Neural cell (in vitro differentiated cells): ENCODE data around the gene NPIPB2. TPM values are rescaled to one million over a fixed set of nuclear protein-coding genes. Genes with fewer than 3 reads are reported as not detected.
"Not testable (repeated sequence)": the region's sequence is repeated elsewhere in the genome, so short reads cannot be mapped to it uniquely, and the experiment has no call there.

Experiments
- H2AFZ ChIP-seq: fragments of 200-600, 300-800 bp; sonication (generic), shearing (Covaris generic); 2 replicates; pipeline ENCODE4 v1.6.0; 2014; ENCODE audit warnings: low read depth, mild to moderate bottlenecking, antibody characterized with exemption, low read length, moderate library complexity
- H3F3A ChIP-seq: fragments of 200-600 bp; shearing (Covaris generic); 2 replicates; pipeline ENCODE4 v1.6.1; 2016; ENCODE audit warnings: mild to moderate bottlenecking, moderate library complexity, mixed read lengths, antibody characterized with exemption, low read length; ENCODE audit not compliant: insufficient read depth, poor library complexity, severe bottlenecking
- H3K27ac ChIP-seq: fragments of 200-600, 300-800 bp; sonication (generic), shearing (Covaris generic); 2 replicates; pipeline ENCODE4 v1.5.1; 2014; ENCODE audit warnings: mild to moderate bottlenecking, low read length, moderate library complexity
- H3K27me3 ChIP-seq: fragments of 300-800, 200-600 bp; sonication (generic), shearing (Covaris generic); 2 replicates; pipeline ENCODE4 v1.6.0; 2014; ENCODE audit warnings: mild to moderate bottlenecking, low read depth, low read length, moderate library complexity; ENCODE audit not compliant: insufficient read depth
- H3K36me3 ChIP-seq: fragments of 300-800, 200-600 bp; sonication (generic), shearing (Covaris generic); 2 replicates; pipeline ENCODE4 v1.5.1; 2014; ENCODE audit warnings: mild to moderate bottlenecking, antibody characterized with exemption, low read length, moderate library complexity; ENCODE audit not compliant: insufficient read depth
- H3K4me2 ChIP-seq: fragments of 300-800, 200-600 bp; sonication (generic), shearing (Covaris generic); 2 replicates; pipeline ENCODE4 v1.6.0; 2014; ENCODE audit warnings: mild to moderate bottlenecking, low read length
- H3K4me3 ChIP-seq: fragments of 300-800, 200-600 bp; sonication (generic), shearing (Covaris generic); 2 replicates; pipeline ENCODE4 v1.5.1; 2014; ENCODE audit warnings: mild to moderate bottlenecking, low read length, moderate library complexity
- H3K79me2 ChIP-seq: fragments of 200-600 bp; shearing (Covaris generic); replicated peaks from 2 replicates; pipeline ENCODE4 v1.6.0; 2014; ENCODE audit warnings: mild to moderate bottlenecking, low read length, moderate library complexity; ENCODE audit not compliant: insufficient read depth
- H3K9ac ChIP-seq: fragments of 300-800, 200-600 bp; sonication (generic), shearing (Covaris generic); 2 replicates; pipeline ENCODE4 v1.6.1; 2016; ENCODE audit warnings: mild to moderate bottlenecking, low read length, mixed read lengths
- H3K9me2 ChIP-seq: fragments of 200-600 bp; shearing (Covaris generic); 2 replicates; pipeline ENCODE4 v1.6.1; 2016; ENCODE audit warnings: mild to moderate bottlenecking, low read length, mixed read lengths; ENCODE audit not compliant: insufficient read depth
- H3K9me3 ChIP-seq: fragments of 200-600, 300-800 bp; sonication (generic), shearing (Covaris generic); 2 replicates; pipeline ENCODE4 v1.6.1; 2016; ENCODE audit warnings: mild to moderate bottlenecking, mixed run types, low read length, moderate library complexity, mixed read lengths
- H4K20me1 ChIP-seq: fragments of 200-600 bp; shearing (Covaris generic); 2 replicates; pipeline ENCODE4 v1.6.1; 2016; ENCODE audit warnings: mild to moderate bottlenecking, mixed run types; ENCODE audit not compliant: insufficient read depth
- EP300 ChIP-seq: fragments of 450-650 bp; conservative IDR thresholded peaks from 2 replicates; pipeline ENCODE4 v1.6.1; 2014; ENCODE audit warnings: antibody characterized with exemption, mild to moderate bottlenecking, moderate library complexity; ENCODE audit not compliant: poor library complexity, severe bottlenecking
- EZH2 ChIP-seq: fragments of 200-600, 300-800 bp; shearing (Covaris generic), sonication (generic); IDR thresholded peaks from 2 replicates; pipeline ENCODE4 v1.6.1; 2014; ENCODE audit warnings: antibody characterized with exemption, low read length, borderline replicate concordance, mild to moderate bottlenecking; ENCODE audit not compliant: insufficient read depth, poor library complexity, severe bottlenecking
- MXI1 ChIP-seq: fragments of 450-650 bp; conservative IDR thresholded peaks from 2 replicates; pipeline ENCODE4 v1.6.1; 2014; ENCODE audit warnings: antibody characterized with exemption, mild to moderate bottlenecking; ENCODE audit not compliant: poor library complexity, severe bottlenecking
- POLR2AphosphoS5 ChIP-seq: IDR thresholded peaks from 2 replicates; pipeline ENCODE4 v1.6.1; 2012
- RAD21 ChIP-seq: fragments of 450-650 bp; conservative IDR thresholded peaks from 2 replicates; pipeline ENCODE4 v1.6.1; 2014; ENCODE audit warnings: antibody characterized with exemption, mild to moderate bottlenecking, moderate library complexity
- SMC3 ChIP-seq: fragments of 450-650 bp; conservative IDR thresholded peaks from 2 replicates; pipeline ENCODE4 v1.6.1; 2014; ENCODE audit warnings: antibody characterized with exemption, mild to moderate bottlenecking, moderate library complexity; ENCODE audit not compliant: poor library complexity
- TAF1 ChIP-seq: IDR thresholded peaks from 2 replicates; pipeline ENCODE4 v1.6.1; 2012; ENCODE audit warnings: low read depth
- polyA plus RNA-seq: library from polyadenylated mRNA; depleted of rRNA; stranded (reverse); fragments of >200 nt; gene quantifications from 2 replicates; pipeline ENCODE4 v1.2.3, GENCODE V29; 2014
- TF ChIP-seq, protein P1 (sequence below): fragments of 450-650 bp; IDR thresholded peaks from 2 replicates; pipeline ENCODE4 v1.5.1; 2014; ENCODE audit warnings: antibody characterized with exemption, mild to moderate bottlenecking, moderate library complexity; ENCODE audit not compliant: poor library complexity, severe bottlenecking
- TF ChIP-seq, protein P2 (sequence below): IDR thresholded peaks from 2 replicates; pipeline ENCODE4 v1.6.1; 2012; ENCODE audit warnings: borderline replicate concordance

NPIPB2 gene
- polyA plus RNA-seq, 1 donor from 2014 or later = 0.82 TPM

DNA sequence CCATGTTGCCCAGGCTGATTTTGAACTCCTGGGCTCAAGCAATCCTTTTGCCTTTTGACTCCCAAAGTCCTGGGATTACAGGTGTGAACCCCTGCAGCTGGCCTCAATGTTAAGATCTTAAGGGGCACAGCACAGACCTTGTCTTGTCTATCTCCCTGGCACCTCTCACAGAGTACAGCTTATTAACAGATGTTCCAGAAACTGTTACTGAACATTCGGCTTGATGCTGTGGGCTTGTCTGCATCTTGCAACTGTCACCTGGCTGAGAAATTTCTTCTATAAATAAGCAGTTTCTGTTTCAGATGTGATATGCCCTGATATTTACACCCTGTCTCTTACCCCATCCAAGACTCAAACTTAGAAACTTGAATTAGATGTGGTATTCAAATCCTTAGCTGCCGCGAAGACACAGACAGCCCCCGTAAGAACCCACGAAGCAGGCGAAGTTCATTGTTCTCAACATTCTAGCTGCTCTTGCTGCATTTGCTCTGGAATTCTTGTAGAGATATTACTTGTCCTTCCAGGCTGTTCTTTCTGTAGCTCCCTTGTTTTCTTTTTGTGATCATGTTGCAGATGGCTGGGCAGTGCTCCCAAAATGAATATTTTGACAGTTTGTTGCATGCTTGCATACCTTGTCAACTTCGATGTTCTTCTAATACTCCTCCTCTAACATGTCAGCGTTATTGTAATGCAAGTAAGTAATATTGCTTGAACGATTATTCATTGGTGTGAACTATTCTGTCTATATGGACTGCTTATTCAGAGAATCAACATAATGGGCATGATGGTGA is 23.1 kb upstream of the NPIPB2 start, which contains the start of gene TNFRSF17:
TSS of gene TNFRSF17 (plus strand) at position 450 of the 791 bp plus-strand sequence. CDS start at position 565, 115 bp downstream.
- Histone ChIP-seq H2AFZ (no peak within 1 kb of the TSS), H3K4me2 (no peak within 1 kb of the TSS), H3K27me3 (no peaks in the 10 kb centered on the region), H3K9ac (no peak within 1 kb of the TSS), H4K20me1 (no peaks in the 10 kb centered on the region), H3K4me3 (no peak within 1 kb of the TSS), H3K27ac (no peak within 1 kb of the TSS), H3K79me2 (no peaks in the 10 kb centered on the region), H3K9me3 (no peaks in the 10 kb centered on the region), H3K36me3 (no peaks in the 10 kb centered on the region), H3F3A (no peaks in the 10 kb centered on the region), H3K9me2 (no peaks in the 10 kb centered on the region)
- no peak for TF ChIP-seq POLR2AphosphoS5
- TF ChIP-seq SMC3 = no peak
- TF ChIP-seq EZH2 = no peak
- no peak for TF ChIP-seq EP300
- no peak for TF ChIP-seq RAD21
- TF ChIP-seq, protein P1, sequence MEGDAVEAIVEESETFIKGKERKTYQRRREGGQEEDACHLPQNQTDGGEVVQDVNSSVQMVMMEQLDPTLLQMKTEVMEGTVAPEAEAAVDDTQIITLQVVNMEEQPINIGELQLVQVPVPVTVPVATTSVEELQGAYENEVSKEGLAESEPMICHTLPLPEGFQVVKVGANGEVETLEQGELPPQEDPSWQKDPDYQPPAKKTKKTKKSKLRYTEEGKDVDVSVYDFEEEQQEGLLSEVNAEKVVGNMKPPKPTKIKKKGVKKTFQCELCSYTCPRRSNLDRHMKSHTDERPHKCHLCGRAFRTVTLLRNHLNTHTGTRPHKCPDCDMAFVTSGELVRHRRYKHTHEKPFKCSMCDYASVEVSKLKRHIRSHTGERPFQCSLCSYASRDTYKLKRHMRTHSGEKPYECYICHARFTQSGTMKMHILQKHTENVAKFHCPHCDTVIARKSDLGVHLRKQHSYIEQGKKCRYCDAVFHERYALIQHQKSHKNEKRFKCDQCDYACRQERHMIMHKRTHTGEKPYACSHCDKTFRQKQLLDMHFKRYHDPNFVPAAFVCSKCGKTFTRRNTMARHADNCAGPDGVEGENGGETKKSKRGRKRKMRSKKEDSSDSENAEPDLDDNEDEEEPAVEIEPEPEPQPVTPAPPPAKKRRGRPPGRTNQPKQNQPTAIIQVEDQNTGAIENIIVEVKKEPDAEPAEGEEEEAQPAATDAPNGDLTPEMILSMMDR = no peak

DNA sequence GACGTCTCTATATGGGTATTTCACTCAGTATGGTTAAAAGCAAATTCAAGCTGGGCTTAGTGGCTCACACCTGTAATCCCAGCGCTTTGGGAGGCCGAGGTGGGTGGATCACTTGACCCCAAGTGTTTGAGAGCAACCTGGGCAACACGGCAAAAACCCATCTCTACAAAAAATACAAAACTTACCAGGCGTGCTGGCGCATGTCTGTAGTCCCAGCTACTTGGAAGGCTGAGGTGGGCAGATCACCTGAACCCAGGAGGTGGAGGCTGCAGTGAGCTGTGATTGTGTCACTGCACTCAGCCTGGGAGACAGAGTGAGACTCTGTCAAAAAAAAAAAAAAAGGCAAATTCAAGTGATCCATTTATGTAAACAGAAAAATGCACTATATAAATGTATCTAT is 21.9 kb upstream of the NPIPB2 start:
- TF ChIP-seq, protein P1 = no peak
- TF ChIP-seq SMC3 (no peak), EZH2 (no peak), RAD21 (no peak), TAF1 (no peak), EP300 (no peak), MXI1 (no peak), POLR2AphosphoS5 (no peak)
- TF ChIP-seq, protein P2, sequence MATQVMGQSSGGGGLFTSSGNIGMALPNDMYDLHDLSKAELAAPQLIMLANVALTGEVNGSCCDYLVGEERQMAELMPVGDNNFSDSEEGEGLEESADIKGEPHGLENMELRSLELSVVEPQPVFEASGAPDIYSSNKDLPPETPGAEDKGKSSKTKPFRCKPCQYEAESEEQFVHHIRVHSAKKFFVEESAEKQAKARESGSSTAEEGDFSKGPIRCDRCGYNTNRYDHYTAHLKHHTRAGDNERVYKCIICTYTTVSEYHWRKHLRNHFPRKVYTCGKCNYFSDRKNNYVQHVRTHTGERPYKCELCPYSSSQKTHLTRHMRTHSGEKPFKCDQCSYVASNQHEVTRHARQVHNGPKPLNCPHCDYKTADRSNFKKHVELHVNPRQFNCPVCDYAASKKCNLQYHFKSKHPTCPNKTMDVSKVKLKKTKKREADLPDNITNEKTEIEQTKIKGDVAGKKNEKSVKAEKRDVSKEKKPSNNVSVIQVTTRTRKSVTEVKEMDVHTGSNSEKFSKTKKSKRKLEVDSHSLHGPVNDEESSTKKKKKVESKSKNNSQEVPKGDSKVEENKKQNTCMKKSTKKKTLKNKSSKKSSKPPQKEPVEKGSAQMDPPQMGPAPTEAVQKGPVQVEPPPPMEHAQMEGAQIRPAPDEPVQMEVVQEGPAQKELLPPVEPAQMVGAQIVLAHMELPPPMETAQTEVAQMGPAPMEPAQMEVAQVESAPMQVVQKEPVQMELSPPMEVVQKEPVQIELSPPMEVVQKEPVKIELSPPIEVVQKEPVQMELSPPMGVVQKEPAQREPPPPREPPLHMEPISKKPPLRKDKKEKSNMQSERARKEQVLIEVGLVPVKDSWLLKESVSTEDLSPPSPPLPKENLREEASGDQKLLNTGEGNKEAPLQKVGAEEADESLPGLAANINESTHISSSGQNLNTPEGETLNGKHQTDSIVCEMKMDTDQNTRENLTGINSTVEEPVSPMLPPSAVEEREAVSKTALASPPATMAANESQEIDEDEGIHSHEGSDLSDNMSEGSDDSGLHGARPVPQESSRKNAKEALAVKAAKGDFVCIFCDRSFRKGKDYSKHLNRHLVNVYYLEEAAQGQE = no peak
- no peak overlapping the region for H3K27ac ChIP-seq
- no peaks in the 10 kb centered on the region for H4K20me1 ChIP-seq
- no peak overlapping the region for H3K9ac ChIP-seq
- H3K36me3 ChIP-seq = no peaks in the 10 kb centered on the region
- no peak overlapping the region for H3K4me3 ChIP-seq
- no peak overlapping the region for H3K4me2 ChIP-seq
- no peaks in the 10 kb centered on the region for H3K79me2 ChIP-seq
- H3K9me2 ChIP-seq = no peaks in the 10 kb centered on the region
- no peak overlapping the region for H2AFZ ChIP-seq
- H3K27me3 ChIP-seq = no peaks in the 10 kb centered on the region
- no peaks in the 10 kb centered on the region for H3F3A ChIP-seq
- no peaks in the 10 kb centered on the region for H3K9me3 ChIP-seq

DNA sequence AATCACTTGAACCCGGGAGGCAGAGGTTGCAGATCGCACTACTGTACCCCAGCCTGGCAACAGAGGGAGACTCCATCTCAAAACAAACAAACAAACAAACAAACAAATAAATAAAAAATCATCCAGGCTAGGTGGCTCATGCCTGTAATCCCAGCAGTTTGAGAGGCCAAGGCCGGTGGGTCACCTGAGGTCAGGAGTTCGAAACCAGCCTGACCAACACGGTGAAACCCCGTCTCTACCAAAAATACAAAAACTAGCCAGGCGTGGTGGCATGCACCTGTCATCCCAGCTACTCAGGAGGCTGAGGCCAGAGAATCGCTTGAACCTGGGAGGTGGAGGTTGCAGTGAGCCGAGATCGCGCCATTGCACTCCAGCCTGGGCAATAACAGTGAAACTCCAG is 21.1 kb upstream of the NPIPB2 start:
- not testable (repeated sequence) for H3K4me2 ChIP-seq, H2AFZ ChIP-seq, H3K79me2 ChIP-seq, H4K20me1 ChIP-seq, H3F3A ChIP-seq, H3K27ac ChIP-seq, H3K4me3 ChIP-seq, H3K27me3 ChIP-seq, H3K9ac ChIP-seq, H3K9me3 ChIP-seq, H3K36me3 ChIP-seq, H3K9me2 ChIP-seq

DNA sequence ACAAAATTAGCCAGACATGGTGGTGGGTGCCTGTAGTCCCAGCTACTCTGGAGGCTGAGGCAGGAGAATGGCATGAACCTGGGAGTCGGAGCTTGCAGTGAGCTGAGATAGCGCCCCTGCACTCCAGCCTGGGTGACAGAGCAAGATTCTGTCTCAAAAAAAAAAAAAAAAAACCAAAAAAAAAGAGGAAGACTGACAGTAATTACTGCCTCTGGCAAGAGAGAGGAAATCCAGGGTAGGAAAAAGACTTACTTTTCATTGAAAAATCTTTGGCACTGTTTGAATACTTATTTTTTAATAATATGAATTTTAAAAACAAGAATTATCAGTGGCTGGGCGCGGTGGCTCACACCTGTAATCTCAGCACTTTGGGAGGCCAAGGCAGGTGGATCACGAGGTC is 20.6 kb upstream of the NPIPB2 start:
- not testable (repeated sequence) for H3K27ac ChIP-seq, H3K79me2 ChIP-seq, H3K9me2 ChIP-seq, H2AFZ ChIP-seq, H3K4me2 ChIP-seq, H3K4me3 ChIP-seq, H3K36me3 ChIP-seq, H4K20me1 ChIP-seq, H3K9me3 ChIP-seq, H3K27me3 ChIP-seq, H3F3A ChIP-seq, H3K9ac ChIP-seq
